Effector memory CD4-positive, alpha-beta T cell (primary cell): ENCODE measurements around the gene PFKFB2.

Source experiments
- DNase-seq, 3 donors: peaks; one replicate each; pipeline ENCODE4 v3.0.0-alpha.2; 2020
- H3K27ac ChIP-seq: 2 replicates; pipeline ENCODE4 v1.7.0; 2013; ENCODE audit warnings: mild to moderate bottlenecking, low read length, moderate library complexity; ENCODE audit not compliant: insufficient read depth, poor library complexity, severe bottlenecking
- H3K27me3 ChIP-seq: replicated peaks from 2 replicates; pipeline ENCODE4 v1.7.0; 2013; ENCODE audit warnings: mild to moderate bottlenecking, low read length; ENCODE audit not compliant: insufficient read depth, control insufficient read depth, poor library complexity, severe bottlenecking
- H3K36me3 ChIP-seq: 2 replicates; pipeline ENCODE4 v1.7.0; 2013; ENCODE audit warnings: mild to moderate bottlenecking, low read length, moderate library complexity; ENCODE audit not compliant: control insufficient read depth, insufficient read depth
- H3K4me1 ChIP-seq: 2 replicates; pipeline ENCODE4 v1.7.0; 2013; ENCODE audit warnings: low read length, mild to moderate bottlenecking; ENCODE audit not compliant: control insufficient read depth, insufficient read depth, poor library complexity, severe bottlenecking
- H3K4me3 ChIP-seq: 2 replicates; pipeline ENCODE4 v1.7.0; 2013; ENCODE audit warnings: low read length, low read depth, mild to moderate bottlenecking; ENCODE audit not compliant: insufficient read depth, poor library complexity, severe bottlenecking
- H3K9me3 ChIP-seq: 2 replicates; pipeline ENCODE4 v1.7.0; 2013; ENCODE audit warnings: mild to moderate bottlenecking, low read length, moderate library complexity; ENCODE audit not compliant: control insufficient read depth
- total RNA-seq, 3 donors: gene quantifications; one replicate each; lab custom pipeline; 2026; lab: John Stamatoyannopoulos, UW

Gene PFKFB2
- total RNA-seq = 5.4 to 8.9 (median 5.8) reads per million in 3 donors

GRCh38 chr1:207052911-207053769 lies at the start of gene PFKFB2:
TSS of gene PFKFB2 (plus strand) at chr1:207053275. CDS start at chr1:207054718, 1,443 bp downstream.
- H3K27me3 ChIP-seq = no peaks in the 10 kb centered on the region
- peak within 1 kb of the TSS; percentile 68 for H3K27ac ChIP-seq
- peak within 1 kb of the TSS; percentile 59 for H3K4me3 ChIP-seq
- peaks cover 12% of the 10 kb centered on the region for H3K36me3 ChIP-seq
- peak; percentile 89 to 93 (median 91) for DNase-seq
- H3K9me3 ChIP-seq = no peaks in the 10 kb centered on the region
- peaks cover 20% of the 10 kb centered on the region for H3K4me1 ChIP-seq

- Histone ChIP-seq H3K4me1 (no peaks in the 10 kb centered on the region), H3K4me3 (no peak overlapping the region), H3K27me3 (no peaks in the 10 kb centered on the region), H3K36me3 (no peaks in the 10 kb centered on the region), H3K9me3 (no peaks in the 10 kb centered on the region), H3K27ac (no peak overlapping the region)
- peak in 1 of 3 donors; percentile 14 for DNase-seq
Observed at GRCh38 chr1:207004931-207005830, 47.9 kb upstream of the PFKFB2 start.

GRCh38 chr1:207006083-207006482 lies 47.0 kb upstream of the PFKFB2 start:
- H3K4me3 ChIP-seq = no peak overlapping the region
- H3K4me1 ChIP-seq = no peaks in the 10 kb centered on the region
- no peaks in the 10 kb centered on the region for H3K36me3 ChIP-seq
- DNase-seq = no peak
- no peaks in the 10 kb centered on the region for H3K27me3 ChIP-seq
- no peaks in the 10 kb centered on the region for H3K9me3 ChIP-seq
- no peak overlapping the region for H3K27ac ChIP-seq

- no peaks in the 10 kb centered on the region for H3K36me3 ChIP-seq
- H3K27me3 ChIP-seq = no peaks in the 10 kb centered on the region
- no peaks in the 10 kb centered on the region for H3K4me1 ChIP-seq
- no peak for DNase-seq
- H3K4me3 ChIP-seq = no peak overlapping the region
- no peaks in the 10 kb centered on the region for H3K9me3 ChIP-seq
- H3K27ac ChIP-seq = no peak overlapping the region
Observed at GRCh38 chr1:207006914-207007313, 46.2 kb upstream of the PFKFB2 start.

- H3K27ac ChIP-seq = no peak overlapping the region
- H3K4me1 ChIP-seq = no peaks in the 10 kb centered on the region
- no peaks in the 10 kb centered on the region for H3K27me3 ChIP-seq
- H3K4me3 ChIP-seq = no peak overlapping the region
- no peak for DNase-seq
- H3K36me3 ChIP-seq = no peaks in the 10 kb centered on the region
- no peaks in the 10 kb centered on the region for H3K9me3 ChIP-seq
Observed at GRCh38 chr1:207007352-207008033, 45.6 kb upstream of the PFKFB2 start.

GRCh38 chr1:207009182-207009850 lies 43.8 kb upstream of the PFKFB2 start:
- no peak for DNase-seq

GRCh38 chr1:207009945-207010344 lies 43.1 kb upstream of the PFKFB2 start:
- no peaks in the 10 kb centered on the region for H3K9me3 ChIP-seq
- H3K4me3 ChIP-seq = no peak overlapping the region
- no peaks in the 10 kb centered on the region for H3K36me3 ChIP-seq

More at GRCh38 chr1:207009182-207009850, 43.8 kb upstream of the PFKFB2 start:
- no peaks in the 10 kb centered on the region for H3K36me3 ChIP-seq
- H3K9me3 ChIP-seq = no peaks in the 10 kb centered on the region
- no peaks in the 10 kb centered on the region for H3K27me3 ChIP-seq
- H3K4me1 ChIP-seq = no peaks in the 10 kb centered on the region
- no peak overlapping the region for H3K27ac ChIP-seq
- no peak overlapping the region for H3K4me3 ChIP-seq

GRCh38 chr1:207010726-207011125 lies 42.3 kb upstream of the PFKFB2 start:
- H3K36me3 ChIP-seq = no peaks in the 10 kb centered on the region
- no peak overlapping the region for H3K4me3 ChIP-seq
- no peak overlapping the region for H3K27ac ChIP-seq
- H3K9me3 ChIP-seq = no peaks in the 10 kb centered on the region
- no peak for DNase-seq
- no peaks in the 10 kb centered on the region for H3K4me1 ChIP-seq
- no peaks in the 10 kb centered on the region for H3K27me3 ChIP-seq

More at GRCh38 chr1:207009945-207010344, 43.1 kb upstream of the PFKFB2 start:
- DNase-seq = no peak
- H3K27me3 ChIP-seq = no peaks in the 10 kb centered on the region
- no peaks in the 10 kb centered on the region for H3K4me1 ChIP-seq
- H3K27ac ChIP-seq = no peak overlapping the region

- Histone ChIP-seq H3K27ac (no peak overlapping the region), H3K4me1 (no peaks in the 10 kb centered on the region), H3K36me3 (no peaks in the 10 kb centered on the region), H3K4me3 (no peak overlapping the region), H3K9me3 (no peaks in the 10 kb centered on the region), H3K27me3 (no peaks in the 10 kb centered on the region)
- no peak for DNase-seq
Observed at GRCh38 chr1:207013321-207014085, 39.6 kb upstream of the PFKFB2 start.
